ENCODE data around the gene SAMD4A. TPM values are rescaled to one million over a fixed set of nuclear protein-coding genes. Genes with fewer than 3 reads are reported as not detected.

The SAMD4A gene
- total RNA-seq, 4 donors from 2014 or later = 39.8 to 53.3 (median 48.0) TPM

DNA sequence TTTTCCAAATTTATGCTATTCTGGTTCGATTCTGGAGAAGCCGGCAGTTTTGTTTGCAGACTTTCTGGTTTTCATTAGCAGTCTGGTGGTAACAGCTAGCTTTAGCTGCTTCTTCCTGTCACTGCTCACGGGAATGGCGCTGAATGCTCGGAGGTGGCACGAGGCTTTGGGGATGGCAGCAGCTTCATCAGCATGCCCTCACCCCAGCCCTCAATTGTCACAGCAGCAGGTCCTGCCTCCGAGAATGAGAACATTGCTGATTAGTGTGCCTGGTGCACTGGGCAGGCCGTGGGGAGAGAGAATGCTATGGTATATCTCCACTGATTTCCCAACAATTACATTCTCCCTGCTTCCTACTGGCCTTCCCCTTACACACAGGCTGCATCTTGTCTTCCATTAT is 73.6 kb downstream of the SAMD4A start:
- H3K4me1 ChIP-seq = peaks cover 0 to 37% (median 0%) of the 10 kb centered on the region in 4 donors

GRCh38 chr14:54642121-54642520 is 75.2 kb downstream of the SAMD4A start:
- no peaks in the 10 kb centered on the region for H3K36me3 ChIP-seq
- H3K9me3 ChIP-seq = no peaks in the 10 kb centered on the region
- no peak for DNase-seq (ENCODE audit: low spot score in 2 of 2)
- 48 to 69% methylated on average over 2 of the region's 2 CpGs for WGBS, 2 donors
- peaks cover 0 to 51% (median 0%) of the 10 kb centered on the region in 4 donors for H3K4me1 ChIP-seq
- no peak for TF ChIP-seq EP300 (IDR thresholded peaks at IDR 0.05)
- TF ChIP-seq CTCF (IDR thresholded peaks at IDR 0.05) = no peak
- TF ChIP-seq POLR2A (IDR thresholded peaks at IDR 0.05) = no peak
- no peaks in the 10 kb centered on the region for H3K27me3 ChIP-seq
- H3K27ac ChIP-seq = no peak overlapping the region
- no peak overlapping the region for H3K4me3 ChIP-seq

More for the DNA sequence above, 73.6 kb downstream of the SAMD4A start:
- Histone ChIP-seq H3K36me3 (no peaks in the 10 kb centered on the region), H3K9me3 (no peaks in the 10 kb centered on the region), H3K27me3 (no peaks in the 10 kb centered on the region), H3K27ac (no peak overlapping the region), H3K4me3 (no peak overlapping the region)
- TF ChIP-seq POLR2A (IDR thresholded peaks at IDR 0.05) = no peak
- TF ChIP-seq CTCF (IDR thresholded peaks at IDR 0.05) = no peak
- TF ChIP-seq EP300 (IDR thresholded peaks at IDR 0.05) = no peak
- WGBS, 2 donors = 86 to 89% methylated on average over 8 of the region's 8 CpGs
- no peak for DNase-seq (ENCODE audit: low spot score in 2 of 2)

- no peak for DNase-seq (ENCODE audit: low spot score in 2 of 2)
- Histone ChIP-seq H3K9me3 (no peaks in the 10 kb centered on the region), H3K27me3 (no peaks in the 10 kb centered on the region), H3K27ac (no peak overlapping the region), H3K4me1 (peaks cover 0 to 47% (median 0%) of the 10 kb centered on the region in 4 donors), H3K36me3 (no peaks in the 10 kb centered on the region), H3K4me3 (no peak overlapping the region)
- TF ChIP-seq POLR2A (IDR thresholded peaks at IDR 0.05) (no peak), EP300 (IDR thresholded peaks at IDR 0.05) (no peak), CTCF (IDR thresholded peaks at IDR 0.05) (no peak)
- 79 to 86% methylated on average over 9 of the region's 9 CpGs for WGBS, 2 donors
These were observed 76.1 kb downstream of the SAMD4A start for GRCh38 chr14:54642801-54643695.

DNA sequence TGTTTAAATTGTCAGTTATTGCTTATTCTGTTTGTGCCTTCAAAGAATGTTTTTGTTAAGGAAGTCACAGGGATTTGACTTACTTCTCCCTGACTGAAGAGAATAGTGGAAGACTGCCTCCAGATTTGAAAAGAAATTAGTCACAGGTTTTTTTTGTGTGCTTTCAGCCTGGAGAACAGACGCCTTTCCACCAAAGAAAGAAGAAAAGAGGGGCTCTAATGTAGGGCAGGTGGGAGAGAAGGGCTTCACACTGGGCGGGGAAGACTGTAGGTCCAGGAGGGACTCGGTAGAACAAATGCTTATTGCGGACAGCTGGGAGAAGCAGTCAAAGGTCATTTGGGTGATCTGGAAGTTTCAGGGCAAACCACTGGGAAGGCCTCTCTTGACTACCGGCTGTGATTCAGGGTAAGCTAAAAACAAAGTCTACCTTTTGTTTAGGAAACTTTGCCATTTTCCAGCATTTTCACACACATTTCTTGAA is 76.8 kb downstream of the SAMD4A start:
- peaks cover 0 to 54% (median 0%) of the 10 kb centered on the region in 4 donors for H3K4me1 ChIP-seq
- H3K36me3 ChIP-seq = no peaks in the 10 kb centered on the region
- H3K27me3 ChIP-seq = no peaks in the 10 kb centered on the region
- no peak for DNase-seq (ENCODE audit: low spot score in 2 of 2)
- no peak overlapping the region for H3K27ac ChIP-seq
- TF ChIP-seq EP300 (IDR thresholded peaks at IDR 0.05) (no peak), POLR2A (IDR thresholded peaks at IDR 0.05) (no peak), CTCF (IDR thresholded peaks at IDR 0.05) (no peak)
- H3K9me3 ChIP-seq = no peaks in the 10 kb centered on the region
- WGBS, 2 donors = 76 to 87% methylated on average over 5 of the region's 5 CpGs
- H3K4me3 ChIP-seq = no peak overlapping the region

- no peak for DNase-seq (ENCODE audit: low spot score in 2 of 2)
- no peak overlapping the region for H3K27ac ChIP-seq
- H3K27me3 ChIP-seq = no peaks in the 10 kb centered on the region
- WGBS, 2 donors = 52 to 62% methylated on average over 3 of the region's 3 CpGs
- no peaks in the 10 kb centered on the region for H3K9me3 ChIP-seq
- H3K4me3 ChIP-seq = no peak overlapping the region
- H3K4me1 ChIP-seq = peaks cover 0 to 60% (median 5%) of the 10 kb centered on the region in 4 donors
- TF ChIP-seq CTCF (IDR thresholded peaks at IDR 0.05) (no peak), POLR2A (IDR thresholded peaks at IDR 0.05) (no peak), EP300 (IDR thresholded peaks at IDR 0.05) (no peak)
- H3K36me3 ChIP-seq = no peaks in the 10 kb centered on the region
These were observed 78.7 kb downstream of the SAMD4A start for GRCh38 chr14:54645639-54646038.

All from tibial nerve (tissue), 4 donors.